ENCODE results near the gene POTEI.
"Not testable (repeated sequence)": the region's sequence is repeated elsewhere in the genome, so short reads cannot be mapped to it uniquely, and the experiment has no call there.

Gene POTEI

GRCh38 chr2:130455413-130455812, 53.7 kb downstream of the POTEI start:
- not testable (repeated sequence) for DNase-seq, ATAC-seq

GRCh38 chr2:130454712-130455083, 54.4 kb downstream of the POTEI start:
- ATAC-seq, DNase-seq: not testable (repeated sequence)

GRCh38 chr2:130453955-130454711, 55.0 kb downstream of the POTEI start:
- not testable (repeated sequence) for DNase-seq, ATAC-seq

- ATAC-seq, DNase-seq: not testable (repeated sequence)
Measured at GRCh38 chr2:130452897-130453296, 56.2 kb downstream of the POTEI start.

GRCh38 chr2:130451823-130452222, 57.3 kb downstream of the POTEI start:
- not testable (repeated sequence) for DNase-seq, ATAC-seq

- not testable (repeated sequence) for DNase-seq, ATAC-seq
Measured at GRCh38 chr2:130451278-130451677, 57.9 kb downstream of the POTEI start.

- not testable (repeated sequence) for DNase-seq, ATAC-seq
Measured at GRCh38 chr2:130450366-130450765, 58.8 kb downstream of the POTEI start.

GRCh38 chr2:130427631-130428030, 81.5 kb downstream of the POTEI start:
- peak; percentile 16 for DNase-seq
- peak; percentile 43 for ATAC-seq

GRCh38 chr2:130418845-130419244, 90.3 kb downstream of the POTEI start:
- ATAC-seq, DNase-seq: not testable (repeated sequence)

- ATAC-seq, result not testable (repeated sequence)
- DNase-seq, result peak; percentile 39
Measured at GRCh38 chr2:130416693-130417092, 92.4 kb downstream of the POTEI start.
